ENCODE measurements around the gene TEX29. TPM values are rescaled to one million over a fixed set of nuclear protein-coding genes. Genes with fewer than 3 reads are reported as not detected.

The TEX29 gene
- total and polyA plus RNA-seq, 10 of the 15 experiments (the other 5 are each of a cell fraction or from before 2014, with no cell fraction given) = 0.14 to 0.30 (median 0.22) TPM; not detected in 7

DNA sequence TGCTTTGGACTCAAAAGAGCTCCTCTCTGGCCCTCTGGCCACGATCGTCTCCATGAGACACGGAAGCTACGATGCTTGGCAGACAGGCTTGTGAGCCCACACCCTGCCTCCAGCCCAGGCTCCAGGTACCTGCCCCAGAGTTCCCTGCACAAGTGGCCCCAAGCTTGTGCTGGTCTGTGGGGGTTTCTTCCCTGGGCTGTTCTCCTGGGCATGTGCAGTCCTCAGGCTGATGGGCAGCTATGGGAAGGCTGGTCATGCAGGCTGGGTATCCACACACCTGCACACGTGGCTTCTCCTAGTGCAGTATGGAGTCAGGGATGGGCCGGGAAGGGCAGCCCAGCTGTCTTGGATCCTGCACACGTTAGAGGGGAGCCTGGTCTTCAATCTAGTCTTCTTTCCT is 43.1 kb downstream of the TEX29 start:
- POLR2A ChIA-PET = no interaction called here
- no TSS peak for BruUV-seq (replicated peaks)
- DNase-seq (ENCODE audit: low read depth, low spot score) (no peak), FAIRE-seq (no peak), ATAC-seq (no peak)
- Histone ChIP-seq H3K9me3 (replicated peaks; ENCODE audit: control insufficient read depth, insufficient read depth, low read length) (no peaks in the 10 kb centered on the region), H2AFZ (ENCODE audit: control insufficient read depth, low read depth, low read length) (no peak overlapping the region), H3K4me3 (no peak overlapping the region), H4K20me1 (ENCODE audit: control insufficient read depth, insufficient read depth) (no peaks in the 10 kb centered on the region), H3K36me3 (ENCODE audit: control insufficient read depth in 2 of 2, insufficient read depth in 2 of 2, low read length in 1 of 2) (no peaks in the 10 kb centered on the region), H3K4me2 (ENCODE audit: control insufficient read depth, insufficient read depth) (no peak overlapping the region), H3K79me2 (ENCODE audit: control insufficient read depth, insufficient read depth, low read length) (no peaks in the 10 kb centered on the region), H3K9ac (ENCODE audit: control insufficient read depth, insufficient read depth, low read length) (no peak overlapping the region), H3K27ac (ENCODE audit: control insufficient read depth, insufficient read depth) (no peak overlapping the region), H3K4me1 (ENCODE audit: control insufficient read depth, insufficient read depth, low read length) (no peaks in the 10 kb centered on the region), H3K27me3 (replicated peaks in 1 of 2; ENCODE audit: control insufficient read depth in 2 of 2, insufficient read depth in 2 of 2, low read length in 1 of 2) (no peaks in the 10 kb centered on the region)
- CTCF ChIA-PET = interaction anchor here (1.5 kb wide), 1 partner anchor 296 kb away, joined by 4 read pairs; no protein-coding TSS in a partner anchor
- SMC1A ChIA-PET (ENCODE audit: uncharacterized antibody, unreplicated experiment) = no interaction called here
- RAD21 ChIA-PET (ENCODE audit: unreplicated experiment) = no interaction called here
- intact Hi-C loops (cut with micrococcal nuclease; ENCODE audit: unreplicated experiment) = no loop called here
- TF ChIP-seq RAD21 (IDR thresholded peaks at IDR 0.05; ENCODE audit: insufficient read depth, low read depth, low read length) (no peak), FOS (IDR thresholded peaks at IDR 0.05; ENCODE audit: borderline replicate concordance, extremely low read depth, insufficient read length) (no peak), RELA (IDR thresholded peaks at IDR 0.05; ENCODE audit: borderline replicate concordance, partially characterized antibody) (no peak), ESRRA (IDR thresholded peaks at IDR 0.05; ENCODE audit: low read length) (no peak), CEBPB (IDR thresholded peaks at IDR 0.05; ENCODE audit: borderline replicate concordance in 1 of 2, low read depth in 2 of 2, low read length in 2 of 2) (no peak), WRNIP1 (IDR thresholded peaks at IDR 0.05; ENCODE audit: borderline replicate concordance, low read depth, low read length) (no peak)
- TF ChIP-seq, protein P1, sequence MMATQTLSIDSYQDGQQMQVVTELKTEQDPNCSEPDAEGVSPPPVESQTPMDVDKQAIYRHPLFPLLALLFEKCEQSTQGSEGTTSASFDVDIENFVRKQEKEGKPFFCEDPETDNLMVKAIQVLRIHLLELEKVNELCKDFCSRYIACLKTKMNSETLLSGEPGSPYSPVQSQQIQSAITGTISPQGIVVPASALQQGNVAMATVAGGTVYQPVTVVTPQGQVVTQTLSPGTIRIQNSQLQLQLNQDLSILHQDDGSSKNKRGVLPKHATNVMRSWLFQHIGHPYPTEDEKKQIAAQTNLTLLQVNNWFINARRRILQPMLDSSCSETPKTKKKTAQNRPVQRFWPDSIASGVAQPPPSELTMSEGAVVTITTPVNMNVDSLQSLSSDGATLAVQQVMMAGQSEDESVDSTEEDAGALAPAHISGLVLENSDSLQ (IDR thresholded peaks at IDR 0.05) = no peak
- TF ChIP-seq, protein P2, sequence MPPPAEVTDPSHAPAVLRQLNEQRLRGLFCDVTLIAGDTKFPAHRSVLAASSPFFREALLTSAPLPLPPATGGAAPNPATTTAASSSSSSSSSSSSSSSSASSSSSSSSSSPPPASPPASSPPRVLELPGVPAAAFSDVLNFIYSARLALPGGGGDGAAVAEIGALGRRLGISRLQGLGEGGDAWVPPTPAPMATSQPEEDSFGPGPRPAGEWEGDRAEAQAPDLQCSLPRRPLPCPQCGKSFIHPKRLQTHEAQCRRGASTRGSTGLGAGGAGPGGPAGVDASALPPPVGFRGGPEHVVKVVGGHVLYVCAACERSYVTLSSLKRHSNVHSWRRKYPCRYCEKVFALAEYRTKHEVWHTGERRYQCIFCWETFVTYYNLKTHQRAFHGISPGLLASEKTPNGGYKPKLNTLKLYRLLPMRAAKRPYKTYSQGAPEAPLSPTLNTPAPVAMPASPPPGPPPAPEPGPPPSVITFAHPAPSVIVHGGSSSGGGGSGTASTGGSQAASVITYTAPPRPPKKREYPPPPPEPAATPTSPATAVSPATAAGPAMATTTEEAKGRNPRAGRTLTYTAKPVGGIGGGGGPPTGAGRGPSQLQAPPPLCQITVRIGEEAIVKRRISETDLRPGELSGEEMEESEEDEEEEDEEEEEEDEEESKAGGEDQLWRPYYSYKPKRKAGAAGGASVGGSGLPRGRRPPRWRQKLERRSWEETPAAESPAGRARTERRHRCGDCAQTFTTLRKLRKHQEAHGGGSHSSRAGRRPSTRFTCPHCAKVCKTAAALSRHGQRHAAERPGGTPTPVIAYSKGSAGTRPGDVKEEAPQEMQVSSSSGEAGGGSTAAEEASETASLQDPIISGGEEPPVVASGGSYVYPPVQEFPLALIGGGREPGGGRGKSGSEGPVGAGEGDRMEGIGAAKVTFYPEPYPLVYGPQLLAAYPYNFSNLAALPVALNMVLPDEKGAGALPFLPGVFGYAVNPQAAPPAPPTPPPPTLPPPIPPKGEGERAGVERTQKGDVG (CRISPR knock-in tag; IDR thresholded peaks at IDR 0.05) = no peak
- 55% methylated on average over 7 of the region's 7 CpGs for WGBS (ENCODE audit: insufficient coverage, insufficient replicate concordance, low lambda C conversion rate, missing lambda C conversion rate)
- in situ Hi-C loops (cut with MboI) = no loop called here

Data from GM12878 (cell line).